GM12891 (cell line): ENCODE results near the gene ALG9.

ENCODE experiments used
- PAX5 ChIP-seq: IDR thresholded peaks from 2 replicates; pipeline ENCODE4 v1.6.1; 2011; ENCODE audit warnings: low read length, moderate library complexity, mild to moderate bottlenecking; ENCODE audit not compliant: insufficient read depth, severe bottlenecking
- POLR2A ChIP-seq: IDR thresholded peaks from 2 replicates; pipeline ENCODE4 v1.6.1; 2011; ENCODE audit warnings: low read depth, low read length, control low read depth

GRCh38 chr11:111846636-111847035 lies 24.7 kb downstream of the ALG9 start:
- TF ChIP-seq PAX5 (no peak), POLR2A (no peak)
